H1 (cell line): ENCODE measurements around the gene CAP1. TPM values are rescaled to one million over a fixed set of nuclear protein-coding genes. Genes with fewer than 3 reads are reported as not detected.

ENCODE experiments used
- ASH2L ChIP-seq: fragments of 200-600, 300-600 bp; sonication (generic); IDR thresholded peaks from one replicate; pipeline ENCODE4 v1.7.1; 2017; ENCODE audit warnings: low read length
- ATF2 ChIP-seq: IDR thresholded peaks from 2 replicates; pipeline ENCODE4 v1.6.1; 2012; ENCODE audit warnings: low read length, inconsistent platforms
- PHF8 ChIP-seq: fragments of 200-600 bp; sonication (generic); conservative IDR thresholded peaks from 2 replicates; pipeline ENCODE4 v1.7.1; 2012; ENCODE audit warnings: low read depth, mild to moderate bottlenecking, inconsistent platforms, low read length, moderate library complexity
- POLR2AphosphoS5 ChIP-seq: IDR thresholded peaks from 2 replicates; pipeline ENCODE4 v1.6.1; 2011; ENCODE audit warnings: low read depth, low read length
- RBBP5 ChIP-seq: IDR thresholded peaks from 2 replicates; pipeline ENCODE4 v1.7.1; 2012; ENCODE audit warnings: low read depth, mild to moderate bottlenecking, inconsistent platforms, low read length, moderate library complexity, borderline replicate concordance
- SIN3A ChIP-seq, 2 experiments: IDR thresholded peaks in 1 of 2; conservative IDR thresholded peaks in 1 of 2; 2 replicates each; pipeline ENCODE4 v1.6.1; 2011 to 2012; ENCODE audit warnings: low read length in 2 of 2, improper control_type of control experiment in 1 of 2, low read depth in 1 of 2, mild to moderate bottlenecking in 1 of 2
- SRF ChIP-seq: IDR thresholded peaks from 2 replicates; pipeline ENCODE4 v1.6.1; 2011; ENCODE audit warnings: mild to moderate bottlenecking, low read depth, low read length, moderate library complexity
- polyA plus RNA-seq, 7 experiments: library from polyadenylated mRNA; depleted of rRNA in 3 of 7; stranded (reverse) in 5 of 7; unstranded in 2 of 7; fragments of >200 nt in 5 of 7; fragments of 200-250 nt in 2 of 7; gene quantifications; 1 replicate in 5 of 7; 2 replicates in 1 of 7; 4 replicates in 1 of 7; pipeline versions ENCODE4 v1.2.1 to v1.2.3, GENCODE V29; 2011 to 2013; ENCODE audit warnings: missing spikeins in 2 of 7, mixed read lengths in 2 of 7
- total RNA-seq: library from RNA; stranded (reverse); fragmentation: NEBNext Ultra II Directional; extraction: Animal tissue kit (Norgen Biotek cat#: 25700); gene quantifications from 2 replicates; pipeline ENCODE4 v1.2.1, GENCODE V29; 2021
- TF ChIP-seq, protein P1 (sequence below): fragments of 300-600 bp; sonication (generic); IDR thresholded peaks from 2 replicates; pipeline ENCODE4 v1.7.1; 2012; ENCODE audit warnings: low read length, moderate library complexity, mild to moderate bottlenecking, inconsistent platforms; ENCODE audit not compliant: insufficient replicate concordance

CAP1 gene
- total and polyA plus RNA-seq, 2 of the 8 experiments (the other 6 are each of a cell fraction or from before 2014, with no cell fraction given), result 140 to 295 TPM

- TF ChIP-seq SIN3A (conservative IDR thresholded peaks at IDR 0.05 in 1 of 2, IDR thresholded peaks at IDR 0.05 in 1 of 2; ENCODE audit: low read depth in 1 of 2, low read length in 2 of 2) (0 out of 4 replicates have a peak, but pooled peaks of 1 of the 2 experiments have one; percentile 38), RBBP5 (0 out of 2 replicates have a peak, but pooled peaks have one; percentile 19), SRF (peak; percentile 97), PHF8 (peak; percentile 87), POLR2AphosphoS5 (peak; percentile 88), ATF2 (peak; percentile 55), ASH2L (peak; percentile 33)
- TF ChIP-seq, protein P1, sequence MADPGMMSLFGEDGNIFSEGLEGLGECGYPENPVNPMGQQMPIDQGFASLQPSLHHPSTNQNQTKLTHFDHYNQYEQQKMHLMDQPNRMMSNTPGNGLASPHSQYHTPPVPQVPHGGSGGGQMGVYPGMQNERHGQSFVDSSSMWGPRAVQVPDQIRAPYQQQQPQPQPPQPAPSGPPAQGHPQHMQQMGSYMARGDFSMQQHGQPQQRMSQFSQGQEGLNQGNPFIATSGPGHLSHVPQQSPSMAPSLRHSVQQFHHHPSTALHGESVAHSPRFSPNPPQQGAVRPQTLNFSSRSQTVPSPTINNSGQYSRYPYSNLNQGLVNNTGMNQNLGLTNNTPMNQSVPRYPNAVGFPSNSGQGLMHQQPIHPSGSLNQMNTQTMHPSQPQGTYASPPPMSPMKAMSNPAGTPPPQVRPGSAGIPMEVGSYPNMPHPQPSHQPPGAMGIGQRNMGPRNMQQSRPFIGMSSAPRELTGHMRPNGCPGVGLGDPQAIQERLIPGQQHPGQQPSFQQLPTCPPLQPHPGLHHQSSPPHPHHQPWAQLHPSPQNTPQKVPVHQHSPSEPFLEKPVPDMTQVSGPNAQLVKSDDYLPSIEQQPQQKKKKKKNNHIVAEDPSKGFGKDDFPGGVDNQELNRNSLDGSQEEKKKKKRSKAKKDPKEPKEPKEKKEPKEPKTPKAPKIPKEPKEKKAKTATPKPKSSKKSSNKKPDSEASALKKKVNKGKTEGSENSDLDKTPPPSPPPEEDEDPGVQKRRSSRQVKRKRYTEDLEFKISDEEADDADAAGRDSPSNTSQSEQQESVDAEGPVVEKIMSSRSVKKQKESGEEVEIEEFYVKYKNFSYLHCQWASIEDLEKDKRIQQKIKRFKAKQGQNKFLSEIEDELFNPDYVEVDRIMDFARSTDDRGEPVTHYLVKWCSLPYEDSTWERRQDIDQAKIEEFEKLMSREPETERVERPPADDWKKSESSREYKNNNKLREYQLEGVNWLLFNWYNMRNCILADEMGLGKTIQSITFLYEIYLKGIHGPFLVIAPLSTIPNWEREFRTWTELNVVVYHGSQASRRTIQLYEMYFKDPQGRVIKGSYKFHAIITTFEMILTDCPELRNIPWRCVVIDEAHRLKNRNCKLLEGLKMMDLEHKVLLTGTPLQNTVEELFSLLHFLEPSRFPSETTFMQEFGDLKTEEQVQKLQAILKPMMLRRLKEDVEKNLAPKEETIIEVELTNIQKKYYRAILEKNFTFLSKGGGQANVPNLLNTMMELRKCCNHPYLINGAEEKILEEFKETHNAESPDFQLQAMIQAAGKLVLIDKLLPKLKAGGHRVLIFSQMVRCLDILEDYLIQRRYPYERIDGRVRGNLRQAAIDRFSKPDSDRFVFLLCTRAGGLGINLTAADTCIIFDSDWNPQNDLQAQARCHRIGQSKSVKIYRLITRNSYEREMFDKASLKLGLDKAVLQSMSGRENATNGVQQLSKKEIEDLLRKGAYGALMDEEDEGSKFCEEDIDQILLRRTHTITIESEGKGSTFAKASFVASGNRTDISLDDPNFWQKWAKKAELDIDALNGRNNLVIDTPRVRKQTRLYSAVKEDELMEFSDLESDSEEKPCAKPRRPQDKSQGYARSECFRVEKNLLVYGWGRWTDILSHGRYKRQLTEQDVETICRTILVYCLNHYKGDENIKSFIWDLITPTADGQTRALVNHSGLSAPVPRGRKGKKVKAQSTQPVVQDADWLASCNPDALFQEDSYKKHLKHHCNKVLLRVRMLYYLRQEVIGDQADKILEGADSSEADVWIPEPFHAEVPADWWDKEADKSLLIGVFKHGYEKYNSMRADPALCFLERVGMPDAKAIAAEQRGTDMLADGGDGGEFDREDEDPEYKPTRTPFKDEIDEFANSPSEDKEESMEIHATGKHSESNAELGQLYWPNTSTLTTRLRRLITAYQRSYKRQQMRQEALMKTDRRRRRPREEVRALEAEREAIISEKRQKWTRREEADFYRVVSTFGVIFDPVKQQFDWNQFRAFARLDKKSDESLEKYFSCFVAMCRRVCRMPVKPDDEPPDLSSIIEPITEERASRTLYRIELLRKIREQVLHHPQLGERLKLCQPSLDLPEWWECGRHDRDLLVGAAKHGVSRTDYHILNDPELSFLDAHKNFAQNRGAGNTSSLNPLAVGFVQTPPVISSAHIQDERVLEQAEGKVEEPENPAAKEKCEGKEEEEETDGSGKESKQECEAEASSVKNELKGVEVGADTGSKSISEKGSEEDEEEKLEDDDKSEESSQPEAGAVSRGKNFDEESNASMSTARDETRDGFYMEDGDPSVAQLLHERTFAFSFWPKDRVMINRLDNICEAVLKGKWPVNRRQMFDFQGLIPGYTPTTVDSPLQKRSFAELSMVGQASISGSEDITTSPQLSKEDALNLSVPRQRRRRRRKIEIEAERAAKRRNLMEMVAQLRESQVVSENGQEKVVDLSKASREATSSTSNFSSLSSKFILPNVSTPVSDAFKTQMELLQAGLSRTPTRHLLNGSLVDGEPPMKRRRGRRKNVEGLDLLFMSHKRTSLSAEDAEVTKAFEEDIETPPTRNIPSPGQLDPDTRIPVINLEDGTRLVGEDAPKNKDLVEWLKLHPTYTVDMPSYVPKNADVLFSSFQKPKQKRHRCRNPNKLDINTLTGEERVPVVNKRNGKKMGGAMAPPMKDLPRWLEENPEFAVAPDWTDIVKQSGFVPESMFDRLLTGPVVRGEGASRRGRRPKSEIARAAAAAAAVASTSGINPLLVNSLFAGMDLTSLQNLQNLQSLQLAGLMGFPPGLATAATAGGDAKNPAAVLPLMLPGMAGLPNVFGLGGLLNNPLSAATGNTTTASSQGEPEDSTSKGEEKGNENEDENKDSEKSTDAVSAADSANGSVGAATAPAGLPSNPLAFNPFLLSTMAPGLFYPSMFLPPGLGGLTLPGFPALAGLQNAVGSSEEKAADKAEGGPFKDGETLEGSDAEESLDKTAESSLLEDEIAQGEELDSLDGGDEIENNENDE, result no peak
Measured at GRCh38 chr1:40039757-40040510, 595 bp upstream of the CAP1 start (continued).
